Transverse colon (tissue), 4 donors: ENCODE measurements around the gene SLC30A5.

Experiments used
- EP300 ChIP-seq: sonication (generic); formaldehyde crosslinking; IDR thresholded peaks from one replicate; pipeline ENCODE4 v1.6.1; 2017; ENCODE audit warnings: antibody characterized with exemption, low read depth
- POLR2A ChIP-seq: fragments of 450-650 bp; IDR thresholded peaks from one replicate; pipeline ENCODE4 v1.6.1; 2016; ENCODE audit warnings: antibody characterized with exemption, mild to moderate bottlenecking, moderate library complexity
- POLR2AphosphoS5 ChIP-seq, 3 donors: sonication (generic); formaldehyde crosslinking; IDR thresholded peaks; one replicate each; pipeline ENCODE4 v1.6.1; 2016; ENCODE audit warnings: antibody characterized with exemption in 3 of 3
- TF ChIP-seq, protein P1 (sequence below), 5 experiments: fragments of 200-600 bp in 3 of 5; fragments of 450-650 bp in 2 of 5; sonication (generic) in 3 of 5; IDR thresholded peaks; 1 replicate in 2 of 5; 2 replicates in 3 of 5; pipeline ENCODE4 v1.5.1; 2016 to 2017; ENCODE audit warnings: antibody characterized with exemption in 5 of 5, inconsistent platforms in 3 of 5, mild to moderate bottlenecking in 2 of 5, moderate library complexity in 1 of 5

DNA sequence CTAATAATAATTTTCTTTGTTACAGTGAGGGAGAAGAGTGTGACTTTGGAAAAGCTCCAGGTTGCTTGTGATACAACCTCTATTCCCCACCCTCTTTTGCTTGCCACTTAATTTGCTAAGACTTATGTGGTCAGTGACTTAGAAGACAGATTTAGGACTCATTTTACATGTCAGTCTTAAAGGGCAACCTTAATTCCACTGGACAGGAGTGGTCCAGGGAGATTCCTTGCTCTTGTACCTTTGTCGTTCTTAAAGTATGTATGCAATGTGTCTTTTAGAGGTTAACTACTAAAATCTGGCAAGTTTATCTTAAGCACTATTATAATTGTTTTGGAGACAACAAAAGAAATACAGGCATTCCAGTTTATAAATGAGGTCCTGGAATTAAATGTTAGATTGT lies 20.0 kb downstream of the SLC30A5 start:
- TF ChIP-seq, protein P1, sequence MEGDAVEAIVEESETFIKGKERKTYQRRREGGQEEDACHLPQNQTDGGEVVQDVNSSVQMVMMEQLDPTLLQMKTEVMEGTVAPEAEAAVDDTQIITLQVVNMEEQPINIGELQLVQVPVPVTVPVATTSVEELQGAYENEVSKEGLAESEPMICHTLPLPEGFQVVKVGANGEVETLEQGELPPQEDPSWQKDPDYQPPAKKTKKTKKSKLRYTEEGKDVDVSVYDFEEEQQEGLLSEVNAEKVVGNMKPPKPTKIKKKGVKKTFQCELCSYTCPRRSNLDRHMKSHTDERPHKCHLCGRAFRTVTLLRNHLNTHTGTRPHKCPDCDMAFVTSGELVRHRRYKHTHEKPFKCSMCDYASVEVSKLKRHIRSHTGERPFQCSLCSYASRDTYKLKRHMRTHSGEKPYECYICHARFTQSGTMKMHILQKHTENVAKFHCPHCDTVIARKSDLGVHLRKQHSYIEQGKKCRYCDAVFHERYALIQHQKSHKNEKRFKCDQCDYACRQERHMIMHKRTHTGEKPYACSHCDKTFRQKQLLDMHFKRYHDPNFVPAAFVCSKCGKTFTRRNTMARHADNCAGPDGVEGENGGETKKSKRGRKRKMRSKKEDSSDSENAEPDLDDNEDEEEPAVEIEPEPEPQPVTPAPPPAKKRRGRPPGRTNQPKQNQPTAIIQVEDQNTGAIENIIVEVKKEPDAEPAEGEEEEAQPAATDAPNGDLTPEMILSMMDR (IDR thresholded peaks at IDR 0.05) = no peak
- TF ChIP-seq POLR2AphosphoS5 (IDR thresholded peaks at IDR 0.05) (no peak), POLR2A (no peak), EP300 (no peak)
